Peyer's patch (tissue), 4 donors: ENCODE results near the gene DNAI1. TPM values are rescaled to one million over a fixed set of nuclear protein-coding genes. Genes with fewer than 3 reads are reported as not detected.

ENCODE experiments used
- DNase-seq, 3 donors: peaks; one replicate each; pipeline ENCODE4 v3.0.0-alpha.2; 2017 to 2019
- H3K27ac ChIP-seq, 4 donors: fragments of 200-600 bp; sonication (generic); one replicate each; pipeline ENCODE4 v1.5.1; 2016 to 2019
- H3K27me3 ChIP-seq, 2 donors: fragments of 200-600 bp; sonication (generic); one replicate each; pipeline ENCODE4 v1.5.1; 2019
- H3K36me3 ChIP-seq, 3 donors: fragments of 200-600 bp; sonication (generic); one replicate each; pipeline ENCODE4 v1.5.1; 2016 to 2019
- H3K4me1 ChIP-seq, 4 donors: fragments of 200-600 bp; sonication (generic); one replicate each; pipeline ENCODE4 v1.5.1; 2016 to 2019
- H3K4me3 ChIP-seq, 4 donors: fragments of 200-600 bp; sonication (generic); 1 replicate in 3 of 4; 2 replicates in 1 of 4; pipeline ENCODE4 v1.5.1; 2016 to 2019; ENCODE audit warnings: mild to moderate bottlenecking in 1 of 4
- H3K9me3 ChIP-seq, 4 donors: fragments of 200-600 bp; sonication (generic); one replicate each; pipeline ENCODE4 v1.5.1; 2016 to 2019; ENCODE audit warnings: mild to moderate bottlenecking in 1 of 4
- CTCF ChIP-seq, 6 experiments: fragments of 450-650 bp in 4 of 6; fragments of 200-600 bp in 2 of 6; sonication (generic) in 1 of 6; IDR thresholded peaks; one replicate each; pipeline ENCODE4 v1.5.1; 2017 to 2019; ENCODE audit warnings: antibody characterized with exemption in 6 of 6, mild to moderate bottlenecking in 3 of 6, moderate library complexity in 1 of 6
- POLR2A ChIP-seq, 2 donors: fragments of 450-650 bp; IDR thresholded peaks; one replicate each; pipeline ENCODE4 v1.5.1; 2017; ENCODE audit warnings: antibody characterized with exemption in 2 of 2, mild to moderate bottlenecking in 2 of 2, moderate library complexity in 2 of 2
- total RNA-seq, 4 donors: library from RNA; depleted of rRNA; stranded (reverse); fragments of >200 nt; gene quantifications; one replicate each; pipeline ENCODE4 v1.1.0, GENCODE V29; 2016

DNAI1 gene
- total RNA-seq, 4 donors from 2014 or later, result not detected

GRCh38 chr9:34492051-34492450, 33.4 kb downstream of the DNAI1 start:
- TF ChIP-seq CTCF (IDR thresholded peaks at IDR 0.05), result no peak
- TF ChIP-seq POLR2A (IDR thresholded peaks at IDR 0.05), result no peak
- Histone ChIP-seq H3K36me3 (no peaks in the 10 kb centered on the region), H3K27me3 (no peaks in the 10 kb centered on the region), H3K9me3 (no peaks in the 10 kb centered on the region), H3K4me3 (no peak overlapping the region), H3K27ac (no peak overlapping the region), H3K4me1 (no peaks in the 10 kb centered on the region)
- peak in 1 of 3 donors; percentile 6 for DNase-seq

DNA sequence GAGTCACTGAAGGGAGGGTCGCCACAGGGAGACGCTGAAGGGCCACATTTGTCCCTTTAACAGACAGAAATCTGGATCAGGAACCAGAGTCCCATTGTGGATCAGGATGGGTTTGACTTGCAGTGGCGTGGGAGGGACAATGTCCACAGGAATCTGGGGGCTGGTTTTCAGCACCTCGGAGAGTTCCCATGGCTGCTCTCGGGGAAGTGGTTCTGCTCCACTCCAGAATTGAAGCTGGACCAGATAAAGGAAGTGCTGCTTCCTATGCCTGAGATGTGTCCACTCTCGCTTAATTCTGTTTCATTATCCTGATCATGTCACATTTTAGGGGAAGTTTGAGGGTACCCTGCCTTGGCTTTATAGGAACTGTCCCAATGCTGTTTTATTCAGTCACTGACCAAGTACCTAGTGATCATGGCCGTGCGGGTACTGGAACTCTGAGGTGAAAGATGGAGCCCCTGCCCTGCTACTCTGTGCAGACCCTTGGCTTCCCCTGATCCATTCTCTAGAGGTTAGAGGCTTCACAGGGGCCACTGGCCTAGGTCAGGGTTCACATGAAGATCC, 35.4 kb downstream of the DNAI1 start:
- Histone ChIP-seq H3K4me3 (no peak overlapping the region), H3K27me3 (no peaks in the 10 kb centered on the region), H3K27ac (no peak overlapping the region), H3K36me3 (no peaks in the 10 kb centered on the region), H3K4me1 (no peaks in the 10 kb centered on the region), H3K9me3 (no peaks in the 10 kb centered on the region)
- peak in 1 of 3 donors; percentile 50 for DNase-seq
- TF ChIP-seq POLR2A (IDR thresholded peaks at IDR 0.05) (no peak), CTCF (IDR thresholded peaks at IDR 0.05) (no peak)

DNA sequence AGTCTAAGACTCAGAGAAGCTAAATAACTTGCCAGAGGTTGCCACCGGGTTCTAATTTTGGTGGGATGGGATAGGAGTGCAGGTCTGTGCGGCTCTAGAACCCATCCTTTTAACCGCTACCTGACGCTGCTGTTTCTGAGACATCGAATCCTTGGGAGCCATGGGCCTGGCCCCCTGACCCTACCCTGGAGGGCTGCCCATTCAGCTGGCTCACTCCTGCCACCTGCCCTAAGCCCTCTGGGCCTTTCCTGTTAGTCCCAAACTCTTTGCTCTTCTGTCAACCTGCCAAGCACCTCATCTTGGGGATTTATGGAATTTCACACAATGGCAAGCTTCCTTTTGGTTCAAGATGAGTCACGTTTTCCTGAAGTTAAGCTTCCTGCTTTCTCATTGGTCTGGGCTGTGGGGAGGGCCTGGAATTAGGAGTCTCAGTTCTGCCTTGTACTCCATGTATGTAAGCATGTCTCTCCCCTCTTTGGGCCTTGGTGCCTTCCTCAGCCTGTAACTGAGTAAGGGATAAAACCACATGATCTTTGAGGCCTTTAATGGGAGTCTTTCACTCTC, 37.6 kb downstream of the DNAI1 start:
- H3K36me3 ChIP-seq, result no peaks in the 10 kb centered on the region
- H3K4me1 ChIP-seq, result no peaks in the 10 kb centered on the region
- H3K4me3 ChIP-seq, result no peak overlapping the region
- H3K27me3 ChIP-seq, result no peaks in the 10 kb centered on the region
- no peak for DNase-seq
- H3K9me3 ChIP-seq, result no peaks in the 10 kb centered on the region
- TF ChIP-seq CTCF (IDR thresholded peaks at IDR 0.05) (no peak), POLR2A (IDR thresholded peaks at IDR 0.05) (no peak)
- H3K27ac ChIP-seq, result no peak overlapping the region

- Histone ChIP-seq H3K9me3 (no peaks in the 10 kb centered on the region), H3K27me3 (no peaks in the 10 kb centered on the region), H3K27ac (no peak overlapping the region), H3K4me1 (no peaks in the 10 kb centered on the region), H3K36me3 (no peaks in the 10 kb centered on the region), H3K4me3 (no peak overlapping the region)
- DNase-seq, result no peak
- TF ChIP-seq POLR2A (IDR thresholded peaks at IDR 0.05) (no peak), CTCF (IDR thresholded peaks at IDR 0.05) (no peak)
These were observed 39.9 kb downstream of the DNAI1 start for GRCh38 chr9:34498553-34498952.

GRCh38 chr9:34499076-34499475, 40.5 kb downstream of the DNAI1 start:
- no peak overlapping the region for H3K27ac ChIP-seq
- H3K27me3 ChIP-seq, result no peaks in the 10 kb centered on the region
- H3K4me1 ChIP-seq, result no peaks in the 10 kb centered on the region
- no peaks in the 10 kb centered on the region for H3K36me3 ChIP-seq
- DNase-seq, result no peak
- no peaks in the 10 kb centered on the region for H3K9me3 ChIP-seq
- TF ChIP-seq POLR2A (IDR thresholded peaks at IDR 0.05) (no peak), CTCF (IDR thresholded peaks at IDR 0.05) (no peak)
- no peak overlapping the region for H3K4me3 ChIP-seq
